Mesothelial cell of epicardium (in vitro differentiated cells): ENCODE results near the gene ZFP62. TPM values are rescaled to one million over a fixed set of nuclear protein-coding genes. Genes with fewer than 3 reads are reported as not detected.

Experiments used
- DNase-seq, 2 experiments: peaks; one replicate each; pipeline ENCODE4 v3.0.0; 2021; ENCODE audit warnings: low spot score in 2 of 2; ENCODE audit not compliant: unreplicated experiment in 2 of 2
- H3K27ac Mint-ChIP-seq: 2 replicates; pipeline ENCODE4 v1.8.0; 2021; ENCODE audit warnings: mixed read lengths
- H3K27me3 Mint-ChIP-seq: 2 replicates; pipeline ENCODE4 v1.8.0; 2021; ENCODE audit warnings: low read depth, mixed read lengths
- H3K36me3 Mint-ChIP-seq: 2 replicates; pipeline ENCODE4 v1.8.0; 2021; ENCODE audit warnings: mixed read lengths
- H3K4me1 Mint-ChIP-seq: 2 replicates; pipeline ENCODE4 v1.8.0; 2021; ENCODE audit warnings: mixed read lengths
- H3K4me3 Mint-ChIP-seq: 2 replicates; pipeline ENCODE4 v1.8.0; 2021; ENCODE audit warnings: mild to moderate bottlenecking, moderate library complexity, mixed read lengths
- H3K9me3 Mint-ChIP-seq: 2 replicates; pipeline ENCODE4 v1.8.0; 2021; ENCODE audit warnings: mixed read lengths
- total RNA-seq: library from RNA; stranded (reverse); gene quantifications from 3 replicates; pipeline ENCODE4 v1.2.1, GENCODE V29; 2021
- TF ChIP-seq, protein P1 (sequence below): fragments of 200-600 bp; sonication (generic); IDR thresholded peaks from one replicate; pipeline ENCODE4 v1.5.0; 2021; ENCODE audit warnings: antibody characterized with exemption; ENCODE audit not compliant: unreplicated experiment

The ZFP62 gene
- 48.4 to 49.8 TPM (median 48.9 TPM) in 3 replicates for total RNA-seq

- peak; percentile 76 to 87 for DNase-seq
- peaks cover 15% of the 10 kb centered on the region for H3K4me1 Mint-ChIP-seq
- H3K4me3 Mint-ChIP-seq: peak within 1 kb of the TSS; percentile 85
- peaks cover 3% of the 10 kb centered on the region for H3K9me3 Mint-ChIP-seq
- TF ChIP-seq, protein P1, sequence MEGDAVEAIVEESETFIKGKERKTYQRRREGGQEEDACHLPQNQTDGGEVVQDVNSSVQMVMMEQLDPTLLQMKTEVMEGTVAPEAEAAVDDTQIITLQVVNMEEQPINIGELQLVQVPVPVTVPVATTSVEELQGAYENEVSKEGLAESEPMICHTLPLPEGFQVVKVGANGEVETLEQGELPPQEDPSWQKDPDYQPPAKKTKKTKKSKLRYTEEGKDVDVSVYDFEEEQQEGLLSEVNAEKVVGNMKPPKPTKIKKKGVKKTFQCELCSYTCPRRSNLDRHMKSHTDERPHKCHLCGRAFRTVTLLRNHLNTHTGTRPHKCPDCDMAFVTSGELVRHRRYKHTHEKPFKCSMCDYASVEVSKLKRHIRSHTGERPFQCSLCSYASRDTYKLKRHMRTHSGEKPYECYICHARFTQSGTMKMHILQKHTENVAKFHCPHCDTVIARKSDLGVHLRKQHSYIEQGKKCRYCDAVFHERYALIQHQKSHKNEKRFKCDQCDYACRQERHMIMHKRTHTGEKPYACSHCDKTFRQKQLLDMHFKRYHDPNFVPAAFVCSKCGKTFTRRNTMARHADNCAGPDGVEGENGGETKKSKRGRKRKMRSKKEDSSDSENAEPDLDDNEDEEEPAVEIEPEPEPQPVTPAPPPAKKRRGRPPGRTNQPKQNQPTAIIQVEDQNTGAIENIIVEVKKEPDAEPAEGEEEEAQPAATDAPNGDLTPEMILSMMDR: no peak
- H3K36me3 Mint-ChIP-seq: peaks cover 20% of the 10 kb centered on the region
- no peaks in the 10 kb centered on the region for H3K27me3 Mint-ChIP-seq
- H3K27ac Mint-ChIP-seq: peak within 1 kb of the TSS; percentile 95
These were observed at the start of gene ZFP62 for GRCh38 chr5:180860887-180861822. ZFP62 (minus strand) TSS chr5:180861276; CDS start chr5:180861219, 57 bp downstream.

DNA sequence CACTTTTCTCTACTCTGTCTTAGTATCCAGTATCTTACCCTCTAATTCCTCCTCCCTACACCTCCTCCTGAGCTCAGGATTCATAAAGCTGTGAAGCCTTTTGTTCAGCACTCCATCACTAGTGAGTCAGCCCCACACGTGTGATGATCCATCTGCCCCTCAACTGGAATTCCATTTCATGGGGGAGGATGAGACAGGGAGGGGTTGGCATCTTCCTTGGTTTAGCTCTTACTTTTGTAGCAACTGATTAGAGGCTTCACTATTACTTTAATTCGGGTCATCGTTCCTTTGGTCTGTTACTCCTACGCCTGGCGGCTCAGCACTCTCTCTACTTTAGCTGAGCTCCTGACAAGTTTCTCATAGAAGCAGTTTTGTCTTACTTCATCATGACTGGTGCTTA is 49.7 kb upstream of the ZFP62 start:
- Mint-ChIP-seq H3K9me3 (peaks cover under 1% of the 10 kb centered on the region), H3K4me3 (no peak overlapping the region), H3K27me3 (no peaks in the 10 kb centered on the region), H3K36me3 (no peaks in the 10 kb centered on the region), H3K4me1 (peaks cover 26% of the 10 kb centered on the region), H3K27ac (peak overlapping the region; percentile 74)
- TF ChIP-seq, protein P1: no peak
- no peak for DNase-seq

DNA sequence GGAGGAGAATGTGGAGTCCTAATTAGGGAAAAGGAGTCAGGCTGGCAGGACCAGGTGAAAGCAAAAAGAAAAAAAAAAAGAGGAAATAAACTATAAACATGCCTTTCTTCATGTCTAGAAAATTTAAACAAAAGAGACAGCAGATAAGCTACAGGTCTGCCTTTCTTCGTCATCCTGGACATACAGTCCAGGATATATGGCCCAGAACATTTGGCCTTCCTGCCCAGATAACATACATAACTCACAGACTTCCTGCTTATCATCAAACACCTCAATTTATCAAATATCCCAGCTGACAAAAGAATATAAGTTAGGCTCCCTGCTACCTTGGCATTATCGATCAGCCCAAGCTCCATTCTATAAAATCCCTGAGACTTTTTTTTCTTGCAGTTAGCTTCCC is 49.1 kb upstream of the ZFP62 start:
- Mint-ChIP-seq H3K27me3 (no peaks in the 10 kb centered on the region), H3K27ac (peak overlapping the region; percentile 74), H3K9me3 (no peaks in the 10 kb centered on the region), H3K4me1 (peaks cover 21% of the 10 kb centered on the region), H3K4me3 (no peak overlapping the region), H3K36me3 (no peaks in the 10 kb centered on the region)
- TF ChIP-seq, protein P1: no peak
- DNase-seq: no peak

DNA sequence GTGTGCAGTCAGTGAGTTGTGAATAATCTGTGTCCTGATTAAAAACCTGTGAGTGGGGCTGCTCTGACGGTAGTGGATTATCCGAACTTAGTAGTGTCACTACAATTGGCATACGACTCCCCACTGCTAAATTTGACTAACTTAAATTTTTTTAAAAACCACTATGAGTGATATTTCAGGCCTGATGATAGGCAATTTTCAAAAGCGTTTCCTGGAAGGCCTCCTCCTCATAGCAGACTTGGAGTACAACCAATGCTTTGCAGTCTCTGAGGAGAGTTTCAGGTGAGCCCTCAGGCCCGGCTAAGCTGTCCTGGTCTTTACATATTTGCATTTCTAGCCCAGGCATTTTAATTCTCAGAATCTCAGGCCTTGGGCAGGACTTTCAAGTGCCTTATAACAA is 48.7 kb upstream of the ZFP62 start:
- H3K4me1 Mint-ChIP-seq: peaks cover 21% of the 10 kb centered on the region
- H3K4me3 Mint-ChIP-seq: no peak overlapping the region
- H3K36me3 Mint-ChIP-seq: no peaks in the 10 kb centered on the region
- no peak for DNase-seq
- peak overlapping the region; percentile 64 for H3K27ac Mint-ChIP-seq
- H3K9me3 Mint-ChIP-seq: no peaks in the 10 kb centered on the region
- TF ChIP-seq, protein P1: no peak
- no peaks in the 10 kb centered on the region for H3K27me3 Mint-ChIP-seq

DNA sequence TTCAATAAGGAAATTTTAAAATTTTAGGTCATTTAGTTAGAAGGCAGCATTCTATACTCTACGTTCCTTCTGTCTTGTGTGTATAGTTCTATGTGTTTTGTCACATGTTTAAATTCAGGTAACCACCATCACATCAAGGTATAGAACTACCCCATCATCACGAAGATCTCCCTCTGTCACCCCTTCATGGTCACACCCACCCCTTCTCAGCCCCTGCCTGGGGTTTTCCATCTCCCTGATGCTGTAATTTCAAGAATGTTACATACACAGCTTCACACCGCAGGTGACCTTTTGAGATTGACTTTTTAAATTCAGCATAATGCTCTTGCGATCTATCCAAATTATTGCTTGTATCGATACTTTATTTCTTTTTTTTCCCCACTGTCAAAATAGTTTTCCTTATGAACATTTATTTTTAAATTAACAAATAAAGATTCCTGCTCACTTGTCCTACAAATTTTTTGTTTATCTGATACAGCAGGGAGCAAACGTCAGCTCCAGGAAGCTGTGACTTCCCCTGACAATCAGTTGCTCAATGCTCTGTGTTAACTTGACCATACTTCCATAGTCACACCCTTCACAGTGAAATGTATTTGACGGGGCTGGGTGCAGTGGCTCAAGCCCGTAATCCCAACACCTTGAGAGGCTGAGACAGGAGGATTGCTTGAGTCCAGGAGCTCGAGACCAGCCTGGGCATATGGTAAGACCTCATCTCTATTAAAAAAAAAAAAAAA is 48.1 kb upstream of the ZFP62 start:
- TF ChIP-seq, protein P1: no peak
- H3K9me3 Mint-ChIP-seq: no peaks in the 10 kb centered on the region
- H3K4me3 Mint-ChIP-seq: no peak overlapping the region

More for the DNA sequence above, 48.1 kb upstream of the ZFP62 start:
- no peaks in the 10 kb centered on the region for H3K36me3 Mint-ChIP-seq
- DNase-seq: no peak
- H3K27me3 Mint-ChIP-seq: no peaks in the 10 kb centered on the region
- H3K27ac Mint-ChIP-seq: no peak overlapping the region
- H3K4me1 Mint-ChIP-seq: peaks cover 21% of the 10 kb centered on the region
